ENCODE results near the gene FAM3A.

DNA sequence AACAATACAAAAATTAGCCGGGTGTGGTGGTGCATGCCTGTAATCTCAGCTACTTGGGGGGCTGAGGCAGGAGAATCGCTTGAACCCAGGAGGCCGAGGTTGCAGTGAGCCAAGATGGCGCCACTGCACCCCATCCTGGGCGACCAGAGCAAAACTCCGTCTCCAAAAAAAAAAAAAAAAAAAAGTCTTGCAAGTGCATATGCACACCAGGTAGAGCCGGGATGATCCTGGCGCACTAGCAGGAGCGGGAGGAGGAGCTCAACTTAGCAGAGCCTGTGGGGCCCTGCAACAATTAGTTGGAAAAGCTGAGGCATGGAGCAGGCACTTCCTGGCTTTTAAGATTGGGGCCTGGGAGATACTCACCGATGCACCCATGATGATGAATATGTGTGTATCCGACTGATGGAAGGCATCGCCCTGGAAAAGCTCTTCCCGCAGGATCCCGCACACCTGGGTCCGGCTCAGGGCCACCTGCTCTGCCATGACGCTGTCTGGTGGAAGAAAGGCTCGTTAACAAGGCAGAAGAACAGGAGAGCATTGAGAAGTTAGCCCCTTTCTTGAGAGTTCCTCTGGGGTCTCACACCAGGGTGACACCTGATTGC is 29.7 kb upstream of the FAM3A start:
- TF ChIP-seq YY1 (IDR thresholded peaks at IDR 0.05; ENCODE audit: insufficient read depth, insufficient read length) (no peak), ZNF274 (IDR thresholded peaks at IDR 0.05; ENCODE audit: low read depth, low read length) (no peak)
